ENCODE results near the gene OR6B1.

Gene OR6B1

DNA sequence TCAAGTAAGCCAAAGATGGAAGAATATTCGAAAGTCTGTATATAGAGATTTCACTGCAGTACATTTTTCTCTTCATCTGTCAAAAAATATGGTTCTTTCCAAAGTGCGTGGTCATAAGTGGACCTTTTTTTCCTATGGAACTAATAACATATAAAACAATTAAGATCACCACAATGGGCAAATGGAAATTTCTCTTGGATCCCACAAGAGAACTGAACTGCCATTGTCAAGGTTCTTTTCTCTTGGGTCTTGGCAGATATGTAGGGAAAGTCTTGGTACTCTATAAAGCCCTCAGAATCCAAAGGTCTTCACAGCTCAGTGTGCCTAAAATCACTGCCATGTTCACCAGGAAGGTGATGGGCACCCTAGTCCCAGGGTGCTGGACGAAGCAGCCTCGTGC lies at the start of gene OR6B1:
Gene OR6B1, plus strand, starts transcription at position 301 of the 400 bp plus-strand sequence. CDS start 3,677 bp downstream, outside the sequence.
- no peak for FAIRE-seq
- no peak for DNase-seq (ENCODE audit: extremely low spot score, insufficient read length, low read depth)

DNA sequence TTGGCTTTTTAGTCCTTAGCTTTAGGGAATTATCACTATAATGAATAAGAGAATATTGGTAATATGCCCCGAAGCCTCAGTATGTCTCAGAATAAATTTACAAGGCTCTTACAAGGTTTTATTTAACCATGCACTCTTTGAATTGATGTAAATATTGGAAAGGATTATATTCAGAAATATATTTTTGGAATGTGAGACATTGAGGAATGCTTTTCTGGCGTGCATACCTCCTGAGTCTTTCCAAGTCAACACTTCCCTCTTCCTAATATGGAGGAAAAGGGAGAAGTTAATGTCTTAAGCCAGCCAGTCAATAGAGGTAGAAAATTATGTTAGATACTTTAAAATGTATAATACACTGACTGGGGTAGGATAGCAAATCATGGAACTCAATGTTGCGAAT lies 46.7 kb upstream of the OR6B1 start:
- FAIRE-seq, result no peak

GRCh38 chr7:143954135-143954534 lies 46.0 kb upstream of the OR6B1 start:
- no peak for DNase-seq (ENCODE audit: extremely low spot score, insufficient read length, low read depth)
- FAIRE-seq, result no peak

More for the DNA sequence above, 46.7 kb upstream of the OR6B1 start:
- no peak for DNase-seq (ENCODE audit: extremely low spot score, insufficient read length, low read depth)

GRCh38 chr7:143954544-143954943 lies 45.6 kb upstream of the OR6B1 start, which contains the start of gene OR2F1:
OR2F1 (plus strand) TSS chr7:143954844; CDS start chr7:143959971, 5,127 bp downstream.
- FAIRE-seq, result no peak
- DNase-seq (ENCODE audit: extremely low spot score, insufficient read length, low read depth), result no peak

- FAIRE-seq, result no peak
- no peak for DNase-seq (ENCODE audit: extremely low spot score, insufficient read length, low read depth)
Measured at GRCh38 chr7:143958781-143959180, 41.3 kb upstream of the OR6B1 start.

- DNase-seq (ENCODE audit: extremely low spot score, insufficient read length, low read depth) (no peak), FAIRE-seq (no peak)
Measured at GRCh38 chr7:143960813-143961610, 39.1 kb upstream of the OR6B1 start.

- no peak for FAIRE-seq
- DNase-seq (ENCODE audit: extremely low spot score, insufficient read length, low read depth), result no peak
Measured at GRCh38 chr7:143965280-143965679, 34.8 kb upstream of the OR6B1 start.

DNA sequence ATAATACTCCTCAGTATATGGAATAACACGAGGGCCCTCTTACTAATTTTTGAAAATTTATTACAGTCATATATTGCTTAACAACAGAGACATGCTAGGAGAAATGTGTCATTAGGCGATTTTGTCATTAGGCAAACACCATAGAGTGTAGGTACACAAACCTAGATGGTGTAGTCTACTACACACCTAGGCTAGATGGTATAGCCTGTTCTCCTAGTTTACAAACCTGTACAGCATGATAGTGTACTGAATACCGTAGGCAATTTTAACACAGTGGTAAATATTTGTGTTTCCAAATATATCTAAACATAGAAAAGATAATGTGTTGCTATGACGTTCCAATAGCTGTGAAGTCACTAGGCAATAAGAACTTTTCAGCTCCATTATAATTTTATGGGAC lies 32.7 kb upstream of the OR6B1 start:
- FAIRE-seq (no peak), DNase-seq (ENCODE audit: extremely low spot score, insufficient read length, low read depth) (no peak)

- FAIRE-seq, result no peak
- no peak for DNase-seq (ENCODE audit: extremely low spot score, insufficient read length, low read depth)
Measured at GRCh38 chr7:143973870-143974416, 26.2 kb upstream of the OR6B1 start.

GRCh38 chr7:143974459-143974858 lies 25.7 kb upstream of the OR6B1 start:
- FAIRE-seq, result no peak
- DNase-seq (ENCODE audit: extremely low spot score, insufficient read length, low read depth), result no peak

DNA sequence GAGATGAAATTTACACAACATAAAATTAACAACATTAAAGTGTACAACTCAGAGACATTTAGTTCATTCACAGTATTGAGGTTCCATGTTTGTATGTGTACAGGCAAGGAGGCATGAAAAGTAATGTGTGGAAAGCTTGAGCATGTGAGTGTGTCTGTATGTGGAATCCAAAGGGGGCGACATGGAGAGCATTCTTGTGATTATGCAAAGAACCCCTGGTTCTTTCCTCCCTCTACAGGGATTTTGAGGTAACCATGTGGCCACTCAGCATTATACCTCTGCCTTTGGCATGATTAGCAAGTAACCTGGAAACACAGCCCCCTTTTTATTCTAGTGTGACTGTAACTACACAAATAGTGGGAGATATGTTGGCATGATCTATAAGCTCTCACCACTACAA lies 24.5 kb upstream of the OR6B1 start:
- DNase-seq (ENCODE audit: extremely low spot score, insufficient read length, low read depth) (no peak), FAIRE-seq (no peak)

- DNase-seq (ENCODE audit: extremely low spot score, insufficient read length, low read depth) (no peak), FAIRE-seq (no peak)
Measured at GRCh38 chr7:143978585-143978984, 21.5 kb upstream of the OR6B1 start.

DNA sequence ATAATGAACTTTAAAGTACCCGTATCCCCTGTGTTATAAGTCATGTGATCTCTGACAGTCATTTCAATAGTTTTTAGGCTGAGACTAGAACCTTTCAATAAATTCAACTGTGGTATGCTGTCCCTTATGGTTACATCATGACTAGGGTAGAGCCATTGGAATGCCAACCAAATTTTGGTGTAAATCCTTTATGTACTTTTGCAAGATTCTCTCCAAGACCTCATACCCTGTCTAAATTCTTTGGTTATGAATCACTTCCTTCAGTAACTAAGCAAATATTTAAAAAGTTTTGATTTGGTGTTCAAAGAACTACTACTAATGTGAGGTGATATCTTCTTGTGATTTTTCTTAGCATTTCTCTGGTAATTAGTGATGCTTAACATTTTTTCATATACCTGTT lies 20.8 kb upstream of the OR6B1 start:
- no peak for FAIRE-seq
- no peak for DNase-seq (ENCODE audit: extremely low spot score, insufficient read length, low read depth)

- FAIRE-seq (no peak), DNase-seq (ENCODE audit: extremely low spot score, insufficient read length, low read depth) (no peak)
Measured at GRCh38 chr7:143979998-143980397, 20.1 kb upstream of the OR6B1 start.

GRCh38 chr7:143980746-143981510 lies 19.2 kb upstream of the OR6B1 start:
- FAIRE-seq, result no peak

DNA sequence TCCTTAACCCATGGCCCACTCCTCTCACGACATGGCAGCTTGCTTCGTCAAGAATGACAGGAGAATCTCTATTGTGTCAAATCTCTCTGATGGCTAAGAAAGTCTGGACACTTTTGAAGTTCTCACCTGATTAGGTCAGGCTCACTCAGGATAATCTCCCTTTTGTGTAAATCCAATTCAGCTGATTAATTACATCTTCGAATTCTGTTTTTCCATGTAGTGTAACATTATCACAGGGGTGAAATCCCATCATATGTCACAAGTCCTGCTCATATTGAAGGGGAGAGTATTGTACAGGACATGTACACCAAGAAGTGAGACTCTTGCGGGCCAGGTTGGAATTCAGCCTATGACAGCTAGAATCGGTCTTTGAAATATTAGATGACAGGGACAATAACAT lies 16.2 kb upstream of the OR6B1 start:
- DNase-seq (ENCODE audit: extremely low spot score, insufficient read length, low read depth) (no peak), FAIRE-seq (no peak)

More at GRCh38 chr7:143980746-143981510, 19.2 kb upstream of the OR6B1 start:
- no peak for DNase-seq (ENCODE audit: extremely low spot score, insufficient read length, low read depth)

DNA sequence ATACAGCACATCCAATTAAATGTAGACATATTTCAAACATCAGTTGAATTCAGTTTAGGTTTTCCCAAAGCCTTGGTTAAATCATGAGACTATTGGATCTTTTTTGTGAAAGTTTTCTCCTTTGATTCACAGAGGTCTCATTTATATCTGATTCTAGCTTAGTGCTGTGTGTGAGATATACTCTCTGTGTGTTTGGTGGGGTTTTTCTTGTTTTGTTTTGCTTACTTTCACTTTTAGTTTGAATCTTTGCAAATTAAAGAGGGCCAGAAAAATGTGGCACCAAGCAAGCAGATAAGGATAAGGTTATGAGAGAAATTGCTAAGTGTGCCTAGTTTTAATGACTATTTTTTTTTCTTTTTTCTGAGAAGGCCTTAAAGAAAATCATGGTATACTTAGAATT lies 12.6 kb upstream of the OR6B1 start:
- peak; percentile 31 for FAIRE-seq

DNA sequence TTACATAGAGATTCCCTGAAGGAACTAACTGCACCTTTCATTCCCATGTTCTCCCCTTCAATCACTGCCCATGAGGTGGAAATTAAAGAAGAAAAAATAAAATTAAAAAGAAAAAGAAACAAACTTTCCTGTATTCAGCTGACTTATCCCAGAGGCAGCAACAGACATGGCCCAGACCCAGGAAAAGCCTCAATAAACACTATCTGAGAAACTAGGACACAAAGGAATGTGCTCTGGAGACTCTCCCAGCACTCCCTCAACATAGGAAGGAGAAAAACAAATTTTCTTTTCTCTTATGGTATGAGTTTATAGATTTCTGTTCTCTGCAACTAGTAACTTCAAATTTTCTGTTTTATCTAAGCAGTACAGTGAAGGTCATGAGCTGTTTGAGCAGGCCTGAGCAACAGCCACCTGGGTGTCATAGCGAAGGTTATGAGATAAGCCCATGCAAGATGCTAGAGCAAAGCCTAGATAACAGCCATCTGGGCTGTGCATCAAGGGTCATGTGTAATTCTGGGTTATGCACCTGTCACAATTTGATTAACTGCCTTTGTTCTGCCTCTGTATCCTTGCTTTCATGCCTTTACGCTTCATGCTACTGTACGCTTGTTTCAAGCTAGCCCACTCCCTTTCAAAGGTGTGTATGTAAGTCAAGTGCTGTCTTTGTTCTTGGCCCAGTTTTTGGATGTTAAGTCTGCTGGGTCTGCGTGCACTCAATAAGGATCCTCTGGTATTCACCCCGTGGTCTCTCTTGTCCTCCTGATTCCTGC lies 11.0 kb upstream of the OR6B1 start:
- FAIRE-seq (no peak), DNase-seq (ENCODE audit: extremely low spot score, insufficient read length, low read depth) (no peak)

More for the DNA sequence above, 12.6 kb upstream of the OR6B1 start:
- no peak for DNase-seq (ENCODE audit: extremely low spot score, insufficient read length, low read depth)

GRCh38 chr7:143992670-143993069 lies 7.5 kb upstream of the OR6B1 start:
- FAIRE-seq, result no peak
- no peak for DNase-seq (ENCODE audit: extremely low spot score, insufficient read length, low read depth)

GRCh38 chr7:143993924-143994323 lies 6.2 kb upstream of the OR6B1 start:
- no peak for DNase-seq (ENCODE audit: extremely low spot score, insufficient read length, low read depth)
- no peak for FAIRE-seq

All from GM18507 (cell line).